K562 (cell line): ENCODE measurements around the gene ONECUT1. TPM values are rescaled to one million over a fixed set of nuclear protein-coding genes. Genes with fewer than 3 reads are reported as not detected.

Experiments
- polyA plus RNA-seq, 8 experiments: library from polyadenylated mRNA; depleted of rRNA in 4 of 8; stranded (reverse) in 5 of 8; unstranded in 3 of 8; fragments of >200 nt; fragmentation: Nextera tagmentation in 2 of 8; fragmentation: Illumina TruSeq in 1 of 8; extraction: Ambion mirVana in 2 of 8; extraction: Trizol in 1 of 8; gene quantifications; 2 replicates each; pipeline versions ENCODE4 v1.2.1 to v1.2.3, GENCODE V29; 2011 to 2014; ENCODE audit warnings: inconsistent platforms in 1 of 8, missing spikeins in 1 of 8
- total RNA-seq, 7 experiments: library from RNA; depleted of rRNA in 6 of 7; stranded (reverse); fragments of >200 nt in 6 of 7; fragmentation: Illumina TruSeq in 2 of 7; extraction: Trizol in 2 of 7; gene quantifications; 2 replicates each; pipeline versions ENCODE4 v1.2.1 to v1.2.3, GENCODE V29; 2011 to 2021; ENCODE audit warnings: low replicate concordance in 1 of 7

Gene ONECUT1
- total and polyA plus RNA-seq, 9 of the 15 experiments (the other 6 are each of a cell fraction or from before 2014, with no cell fraction given), result not detected

Other genes with a start within 250 kb of the ONECUT1 start
- gene ARPP19, start 221.3 kb downstream of the ONECUT1 start, total RNA-seq (2014; rRNA removed), result 40.6 and 47.5 TPM in 2 replicates
- gene ARPP19, start 221.3 kb downstream of the ONECUT1 start, total RNA-seq (2014; rRNA removed; fragmentation: Illumina TruSeq; extraction: Trizol), result 75.5 and 95.4 TPM in 2 replicates
- gene ARPP19, start 221.3 kb downstream of the ONECUT1 start, total RNA-seq (2015; rRNA removed; fragmentation: Illumina TruSeq; extraction: Trizol), result 72.9 and 77.2 TPM in 2 replicates
- gene ARPP19, start 221.3 kb downstream of the ONECUT1 start, total RNA-seq (2021), result 82.6 and 88.2 TPM in 2 replicates
- 84.8 and 102 TPM in 2 replicates for gene ARPP19, start 221.3 kb downstream of the ONECUT1 start, polyA plus RNA-seq (2011; rRNA removed)
- gene ARPP19, start 221.3 kb downstream of the ONECUT1 start, polyA plus RNA-seq (2014; fragmentation: Illumina TruSeq; extraction: Trizol), result 57.2 and 60.5 TPM in 2 replicates
- gene ARPP19, start 221.3 kb downstream of the ONECUT1 start, polyA plus RNA-seq (2014; fragmentation: Nextera tagmentation; extraction: Ambion mirVana), result 10 to 100 TPM; 33.3 to 35.4 TPM
- 40.6 and 46.8 TPM in 2 replicates for gene ARPP19, start 221.3 kb downstream of the ONECUT1 start, polyA plus RNA-seq (2014; rRNA removed)
- 3.9 and 5.2 TPM in 2 replicates for gene ATOSA, start 110.9 kb downstream of the ONECUT1 start, total RNA-seq (2014; rRNA removed)
- 3.7 and 3.8 TPM in 2 replicates for gene ATOSA, start 110.9 kb downstream of the ONECUT1 start, total RNA-seq (2014; rRNA removed; fragmentation: Illumina TruSeq; extraction: Trizol)
- gene ATOSA, start 110.9 kb downstream of the ONECUT1 start, total RNA-seq (2015; rRNA removed; fragmentation: Illumina TruSeq; extraction: Trizol), result 3.2 and 3.9 TPM in 2 replicates
- gene ATOSA, start 110.9 kb downstream of the ONECUT1 start, total RNA-seq (2021), result 3.9 and 6.1 TPM in 2 replicates
- 5.2 and 5.9 TPM in 2 replicates for gene ATOSA, start 110.9 kb downstream of the ONECUT1 start, polyA plus RNA-seq (2011; rRNA removed)
- 4.2 and 5.8 TPM in 2 replicates for gene ATOSA, start 110.9 kb downstream of the ONECUT1 start, polyA plus RNA-seq (2014; fragmentation: Illumina TruSeq; extraction: Trizol)
- gene ATOSA, start 110.9 kb downstream of the ONECUT1 start, polyA plus RNA-seq (2014; fragmentation: Nextera tagmentation; extraction: Ambion mirVana), result 1 to 10 TPM; 2.0 to 2.1 TPM
- gene ATOSA, start 110.9 kb downstream of the ONECUT1 start, polyA plus RNA-seq (2014; rRNA removed), result 3.0 and 3.6 TPM in 2 replicates